ENCODE results near the gene EVI5L.

- no peak for TF ChIP-seq POLR2A (IDR thresholded peaks at IDR 0.05)
- no peak for TF ChIP-seq CTCF (IDR thresholded peaks at IDR 0.05)
- TF ChIP-seq POLR2AphosphoS5 (IDR thresholded peaks at IDR 0.05; ENCODE audit: insufficient read depth in 1 of 2, low read depth in 1 of 2), result no peak
These were observed 39.6 kb upstream of the EVI5L start for GRCh38 chr19:7790416-7790815.
